Stimulated activated CD8-positive, alpha-beta memory T cell treated with anti-CD3 and anti-CD28 coated beads, Interleukin-2, amount 100 ng/mL, for 48 hours (primary cell): Measurements from ENCODE around the gene CIAO2A.
"Not testable (repeated sequence)": the region's sequence is repeated elsewhere in the genome, so short reads cannot be mapped to it uniquely, and the experiment has no call there.

Experiments used
- DNase-seq, 2 donors: peaks; one replicate each; pipeline ENCODE4 v3.0.0-alpha.2; 2020; ENCODE audit warnings: low read depth in 2 of 2

Gene CIAO2A

DNA sequence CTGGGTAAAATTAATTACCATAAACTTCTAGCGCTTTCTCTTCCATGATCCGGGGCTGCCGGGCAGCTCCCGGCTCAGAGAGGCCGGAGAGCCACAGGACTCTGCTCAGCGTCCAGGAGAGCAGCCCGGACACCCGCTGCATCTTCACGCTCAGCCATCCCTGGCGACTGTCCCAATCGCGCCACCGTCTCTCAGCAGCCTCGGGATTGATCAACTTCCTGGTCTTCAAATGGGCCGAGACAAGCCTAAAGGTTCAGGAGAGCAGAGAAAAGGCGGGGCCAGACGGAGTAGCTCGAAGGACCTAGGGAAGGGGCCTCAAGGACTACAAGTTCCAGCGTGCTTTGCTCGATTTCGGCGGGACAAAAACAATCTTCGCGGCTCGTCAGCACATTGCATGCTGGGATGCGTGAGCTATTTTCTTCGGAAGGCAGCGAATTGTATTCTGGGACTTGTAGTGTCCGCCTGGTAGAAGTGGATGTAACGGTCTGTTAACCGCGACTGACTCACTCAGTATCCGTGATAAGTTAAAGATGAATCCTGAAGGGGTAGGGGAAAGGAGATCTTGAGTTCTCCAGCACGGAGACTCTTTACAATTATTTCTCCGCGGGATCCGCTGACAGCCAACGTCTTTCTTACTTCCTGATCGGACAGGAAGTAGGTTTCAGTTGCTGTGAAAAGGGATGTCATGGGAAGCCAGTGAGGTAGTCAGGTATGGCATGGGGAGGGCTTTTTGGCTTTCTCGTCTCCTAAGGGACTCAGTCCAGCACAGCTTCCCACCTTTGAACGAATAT, at the start of gene CIAO2A:
Gene CIAO2A (minus strand): TSS at position 212 of the 791 bp plus-strand sequence. CDS start 70 bp downstream, at position 142.
- DNase-seq = peak; percentile 77 to 87

DNA sequence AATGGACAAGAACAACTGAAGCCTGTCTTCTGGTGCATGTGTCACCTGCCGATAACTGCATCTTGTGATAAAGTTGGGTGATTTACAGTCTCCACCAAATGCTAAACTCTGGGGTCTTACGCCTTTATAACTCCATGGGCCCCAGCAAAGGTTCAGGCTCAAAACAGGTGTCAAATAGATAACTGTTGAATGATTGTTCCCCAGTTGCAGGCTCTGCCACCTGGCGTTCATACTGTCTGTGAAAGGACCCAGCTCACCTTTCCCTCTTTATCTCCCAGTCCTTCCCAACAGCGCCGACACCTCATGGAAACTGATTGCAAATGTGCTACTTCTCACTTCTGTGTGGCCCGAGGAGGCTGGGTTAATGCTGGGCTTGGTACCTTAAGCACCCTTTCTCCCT, 49.6 kb upstream of the CIAO2A start:
- DNase-seq = no peak

GRCh38 chr15:64141798-64142512, 48.3 kb upstream of the CIAO2A start:
- DNase-seq = no peak

DNA sequence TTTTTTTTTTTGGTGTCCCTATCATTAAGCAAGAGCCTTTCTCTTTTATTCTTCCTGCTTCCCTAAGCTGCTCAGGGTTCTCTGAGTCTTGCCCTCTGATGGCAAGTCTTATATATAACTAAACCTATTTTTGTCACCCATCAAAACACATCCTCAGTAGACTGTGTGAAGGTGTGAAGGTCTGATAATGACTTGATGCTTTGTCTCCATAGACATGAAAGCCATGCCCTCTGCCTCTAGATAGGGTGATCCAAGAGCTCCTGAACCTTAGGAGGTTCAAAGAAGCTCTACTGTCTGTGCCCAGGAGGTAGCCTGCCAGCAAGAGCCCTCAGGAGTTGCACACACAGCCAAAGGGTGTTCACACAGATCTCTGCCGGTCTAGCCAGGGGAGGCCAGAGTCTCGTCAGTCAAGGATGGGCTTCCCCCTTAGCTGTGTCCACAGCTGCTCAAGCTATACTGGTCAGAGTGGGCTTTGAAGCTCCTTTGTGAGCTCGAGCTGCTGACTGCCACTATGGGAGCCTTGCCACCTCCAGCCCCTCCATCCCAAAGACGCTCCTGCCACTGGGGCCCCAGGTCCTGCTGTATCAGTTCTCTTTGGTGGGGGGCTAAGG, 44.8 kb upstream of the CIAO2A start:
- no peak for DNase-seq

DNA sequence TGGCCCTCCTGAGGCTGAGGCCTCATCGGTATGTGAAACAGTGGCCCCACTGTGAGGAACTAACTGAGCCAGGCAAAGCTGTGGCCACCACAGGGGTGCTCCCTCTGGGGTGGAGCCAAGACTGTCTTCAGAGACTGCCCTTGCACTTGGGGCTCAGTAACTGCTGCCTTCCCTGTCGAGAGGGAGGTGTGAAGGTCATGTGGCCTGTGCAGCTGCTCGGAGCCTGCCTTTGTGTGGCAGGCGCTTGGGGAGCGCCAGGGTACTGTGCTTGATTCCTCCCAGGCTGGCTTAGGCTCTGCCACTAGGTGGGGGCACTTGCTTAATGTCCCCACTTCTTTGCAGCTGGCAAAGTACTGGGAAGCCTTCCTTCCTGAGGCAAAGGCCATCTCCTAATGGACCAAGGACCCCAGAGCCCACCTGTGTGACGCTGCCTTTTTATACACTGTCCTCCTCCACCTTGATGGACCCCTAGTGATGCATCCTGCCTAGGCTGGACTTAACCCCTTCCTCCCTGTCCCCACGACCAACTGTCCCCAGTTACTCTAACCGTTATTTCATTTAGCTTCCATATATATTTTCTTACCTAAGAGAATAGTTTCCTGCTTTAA, 43.7 kb upstream of the CIAO2A start:
- DNase-seq = no peak

- no peak for DNase-seq
These were observed 42.7 kb upstream of the CIAO2A start for GRCh38 chr15:64136347-64136746.

GRCh38 chr15:64134345-64134829, 40.7 kb upstream of the CIAO2A start:
- DNase-seq = no peak

- DNase-seq = no peak
These were observed 40.1 kb upstream of the CIAO2A start for GRCh38 chr15:64133623-64134344.

- DNase-seq = no peak
These were observed 38.6 kb upstream of the CIAO2A start for GRCh38 chr15:64132217-64132616.

- DNase-seq = no peak
These were observed 37.9 kb upstream of the CIAO2A start for GRCh38 chr15:64131547-64131946.

- DNase-seq = no peak
These were observed 36.5 kb upstream of the CIAO2A start for GRCh38 chr15:64130159-64130558.

- DNase-seq = no peak
These were observed 34.1 kb upstream of the CIAO2A start for GRCh38 chr15:64127521-64128270.

DNA sequence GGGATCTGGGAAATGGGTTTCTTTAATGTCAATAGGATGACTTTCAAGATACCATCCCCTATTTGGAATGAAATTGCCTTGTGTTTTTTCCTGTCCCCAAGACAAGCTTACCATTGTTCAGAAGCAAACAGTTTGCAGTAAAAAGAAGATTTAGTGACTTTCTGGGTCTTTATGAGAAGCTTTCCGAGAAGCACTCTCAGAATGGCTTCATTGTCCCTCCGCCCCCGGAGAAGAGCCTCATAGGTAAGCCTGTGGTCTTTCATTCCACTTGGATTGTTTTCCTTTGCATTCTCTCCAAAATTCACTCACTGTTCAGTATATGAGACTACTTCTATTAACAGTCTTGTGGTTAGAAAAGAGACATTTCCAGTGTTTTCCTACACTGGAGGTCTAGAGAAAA, 32.3 kb upstream of the CIAO2A start:
- DNase-seq = no peak

DNA sequence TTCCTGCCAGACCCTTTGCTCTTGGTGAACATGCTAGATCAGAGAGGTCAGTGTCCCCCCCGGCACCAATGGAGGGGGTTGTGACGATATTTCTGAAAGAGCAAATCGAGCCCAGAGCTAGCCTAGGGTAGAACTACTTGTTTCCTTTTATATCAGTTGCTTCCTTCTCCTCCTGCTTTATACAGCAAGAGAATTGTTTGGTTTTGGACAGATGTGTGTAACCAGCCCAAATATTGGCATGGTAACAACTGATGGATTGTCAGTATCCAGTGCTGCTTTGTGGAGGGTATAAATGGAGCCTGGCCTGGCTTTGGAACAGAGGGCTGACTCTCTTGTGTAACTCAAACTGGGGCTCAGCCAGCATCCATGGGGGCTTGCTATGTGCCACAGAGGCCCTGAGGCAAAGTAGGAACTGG, 29.3 kb upstream of the CIAO2A start:
- no peak for DNase-seq

- no peak for DNase-seq
These were observed 28.8 kb upstream of the CIAO2A start for GRCh38 chr15:64122444-64122843.

- no peak for DNase-seq
These were observed 28.0 kb upstream of the CIAO2A start for GRCh38 chr15:64121614-64122013.

GRCh38 chr15:64120322-64120721, 26.7 kb upstream of the CIAO2A start:
- not testable (repeated sequence) for DNase-seq

DNA sequence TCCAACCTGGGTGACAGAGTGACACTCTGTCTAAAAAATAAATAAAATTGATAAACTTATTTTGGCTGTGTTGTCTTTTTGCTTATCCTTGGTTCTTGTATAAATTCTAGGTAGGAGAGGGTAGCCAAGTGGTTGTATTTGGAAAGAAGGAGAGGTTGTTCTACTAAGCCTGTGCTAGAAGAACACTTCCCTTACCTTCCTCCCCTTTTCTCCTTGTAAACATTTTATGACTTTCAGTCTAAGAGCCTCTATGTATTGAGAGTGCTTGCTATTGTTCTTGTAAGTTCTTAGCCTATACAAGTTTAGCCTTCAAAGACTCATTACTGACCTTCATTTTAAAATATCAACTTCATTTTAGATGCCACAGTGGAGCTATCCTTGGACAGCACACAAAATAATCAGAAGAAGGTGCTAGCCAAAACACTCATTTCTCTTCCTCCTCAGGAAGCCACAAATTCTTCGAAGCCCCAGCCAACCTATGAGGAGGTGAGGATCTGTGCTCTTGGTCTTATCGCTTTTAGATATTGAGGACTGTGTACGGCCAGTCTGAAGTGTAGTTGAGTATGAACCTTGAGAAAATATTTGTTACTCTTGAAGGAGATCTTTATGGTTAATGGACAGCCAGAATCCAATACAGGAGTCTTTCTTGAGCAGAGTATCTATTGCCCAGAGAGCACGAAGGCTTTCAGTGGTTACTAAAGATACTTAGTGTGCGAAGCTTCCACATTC, 24.3 kb upstream of the CIAO2A start:
- no peak for DNase-seq

DNA sequence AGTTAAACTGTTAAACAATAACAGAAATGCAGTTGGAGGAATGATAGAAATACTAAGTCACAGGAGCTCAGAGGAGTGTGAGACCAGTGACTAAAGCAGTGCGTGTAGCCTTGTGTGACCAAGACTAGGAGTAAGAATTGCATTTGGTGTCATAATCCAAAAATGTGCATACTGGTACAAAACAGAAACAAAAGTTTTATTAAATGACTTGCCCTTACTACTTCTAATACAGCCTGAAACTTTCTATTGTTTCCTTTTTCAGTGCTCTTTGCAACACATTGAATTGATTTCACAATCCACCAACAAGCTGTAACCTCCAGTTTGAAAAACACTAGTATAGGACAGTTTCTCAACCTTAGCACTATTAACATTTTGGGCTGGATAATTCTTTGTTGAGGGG, 19.3 kb upstream of the CIAO2A start:
- DNase-seq = no peak
